LHCN-M2 (cell line): Measurements from ENCODE around the gene RNF141. TPM values are rescaled to one million over a fixed set of nuclear protein-coding genes. Genes with fewer than 3 reads are reported as not detected.

ENCODE experiments used
- DNase-seq: peaks from one replicate; pipeline ENCODE4 v3.0.0-alpha.2; 2012; ENCODE audit warnings: low read depth
- total RNA-seq: library from RNA; depleted of rRNA; stranded (reverse); fragments of >200 nt; gene quantifications from 2 replicates; pipeline ENCODE4 v1.2.3, GENCODE V29; 2014

Gene RNF141
- total RNA-seq, 1 experiment from 2014 or later, result 28.8 TPM

DNA sequence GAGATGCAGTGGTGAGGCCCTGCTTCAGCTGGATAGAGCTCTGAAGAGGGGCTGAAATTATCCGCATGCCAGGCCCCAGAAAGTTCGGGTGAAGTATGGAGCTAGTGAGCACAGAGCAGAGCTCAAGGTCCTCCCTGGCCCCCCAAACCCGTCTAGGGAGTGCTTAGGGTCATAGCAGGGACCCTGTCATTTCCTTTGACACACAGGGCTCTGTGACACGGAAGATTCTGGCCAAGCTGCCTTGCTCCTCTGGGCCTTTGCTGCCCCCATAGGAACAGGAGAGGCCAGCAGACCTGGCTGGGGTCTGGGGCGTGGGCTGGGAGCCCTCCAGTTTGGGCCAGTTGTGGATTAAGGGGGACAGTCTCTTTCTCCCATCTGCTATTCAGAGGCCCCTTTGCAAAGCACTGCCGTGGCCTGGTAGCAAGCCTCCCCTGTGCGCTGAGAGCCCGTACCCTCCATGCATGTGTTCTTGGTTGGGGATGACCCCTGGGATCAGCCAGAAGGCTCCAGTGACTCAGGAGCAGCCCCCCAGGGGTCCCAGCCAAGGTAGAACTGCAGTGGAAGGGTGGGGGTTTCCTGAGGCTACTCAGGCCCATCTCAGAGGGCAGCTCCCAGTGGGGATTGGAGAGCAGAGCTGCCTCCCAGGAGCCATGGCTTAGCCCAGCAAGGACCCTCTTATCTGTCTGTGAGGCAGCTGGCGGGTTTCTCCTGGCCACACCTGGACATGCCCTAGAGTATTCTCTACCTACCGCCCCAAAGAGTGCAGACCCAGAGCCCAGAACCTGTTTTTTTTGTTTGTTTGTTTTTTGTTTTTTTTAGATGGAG lies 42.3 kb downstream of the RNF141 start:
- no peak for DNase-seq

DNA sequence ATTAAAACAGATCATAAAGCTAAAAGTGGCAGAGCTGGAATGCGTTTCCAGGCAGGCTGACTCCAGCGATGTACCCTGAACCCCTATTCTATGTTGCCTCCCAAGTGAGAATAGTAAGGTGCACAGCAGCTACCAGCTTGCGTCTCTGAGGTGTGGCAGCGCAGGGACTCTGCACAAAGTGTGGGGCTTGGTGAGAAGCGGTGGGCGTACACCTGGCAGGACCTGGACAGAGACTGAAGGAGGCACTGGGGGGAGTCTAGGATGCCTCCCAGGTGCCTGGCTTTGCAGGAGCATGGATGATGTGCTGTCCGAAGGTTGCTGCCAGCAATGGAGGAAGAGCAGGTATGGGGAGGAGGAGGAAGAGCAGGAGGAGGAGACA lies 43.0 kb downstream of the RNF141 start:
- no peak for DNase-seq

DNA sequence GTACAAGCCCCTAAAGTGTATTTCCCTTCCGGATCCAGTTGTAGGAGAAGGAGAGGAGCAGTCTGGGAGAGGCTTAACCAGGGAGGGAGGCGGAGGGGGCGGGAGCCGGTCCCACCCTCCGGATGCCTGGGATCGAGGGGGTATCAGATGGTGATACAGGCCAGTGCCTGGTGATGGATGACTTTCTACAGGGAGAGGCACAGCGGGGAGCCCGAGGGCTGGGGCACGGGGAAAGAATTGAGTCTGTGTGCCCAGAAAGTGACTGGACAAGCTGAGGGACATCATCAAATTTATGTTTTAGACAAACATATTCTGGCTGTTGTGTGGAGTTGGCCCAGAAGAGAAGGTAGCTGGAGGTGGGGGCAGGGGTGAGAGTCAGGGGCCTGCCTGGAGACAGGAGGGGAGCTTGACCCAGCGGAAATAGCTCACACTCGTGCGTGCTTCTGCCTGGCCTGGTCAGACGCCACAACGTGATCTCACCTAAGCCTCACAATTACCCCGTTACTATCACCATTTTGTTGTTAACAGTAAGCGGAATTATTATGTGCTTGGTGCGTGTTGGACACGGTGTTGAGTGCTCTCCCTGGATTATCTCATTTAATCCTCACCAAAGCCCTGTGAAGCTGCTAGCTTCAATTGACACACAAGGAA lies 43.5 kb downstream of the RNF141 start:
- no peak for DNase-seq

DNA sequence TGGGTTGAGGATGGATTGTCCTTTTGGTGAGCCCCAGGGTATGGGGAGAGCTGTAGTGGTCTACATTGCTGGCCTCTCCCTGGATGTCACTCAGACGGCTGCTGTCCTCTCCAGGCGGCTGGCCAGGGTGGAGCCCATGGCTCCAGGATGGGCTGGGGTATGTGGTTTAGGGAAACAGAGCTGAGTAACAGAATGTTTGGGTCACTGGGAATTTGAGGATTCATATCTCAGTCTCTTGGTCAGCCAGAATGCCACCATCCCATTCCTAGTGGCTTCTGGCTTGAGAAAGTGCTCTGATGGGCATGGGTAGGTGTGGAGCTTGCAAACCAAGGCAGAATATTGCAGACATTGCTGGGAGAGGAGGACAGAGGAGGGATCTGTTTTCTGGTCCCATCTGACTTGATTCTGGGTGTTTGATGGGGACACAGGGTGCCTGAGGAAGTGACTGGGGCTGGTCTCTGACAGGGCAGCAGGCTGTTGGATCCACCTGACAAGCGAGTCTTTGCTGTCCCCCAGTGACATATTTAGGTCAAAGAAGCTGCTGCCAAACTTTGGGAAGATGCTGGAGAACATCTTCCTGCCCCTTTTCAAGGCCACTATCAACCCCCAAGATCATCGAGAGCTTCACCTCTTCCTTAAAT lies 44.6 kb downstream of the RNF141 start:
- DNase-seq, result no peak

- DNase-seq, result no peak
These were observed 45.6 kb downstream of the RNF141 start for GRCh38 chr11:10495464-10495786.

GRCh38 chr11:10494636-10495463 lies 46.1 kb downstream of the RNF141 start:
- DNase-seq, result no peak

GRCh38 chr11:10493041-10493663 lies 47.8 kb downstream of the RNF141 start:
- no peak for DNase-seq

GRCh38 chr11:10492084-10492483 lies 48.9 kb downstream of the RNF141 start:
- DNase-seq, result no peak

DNA sequence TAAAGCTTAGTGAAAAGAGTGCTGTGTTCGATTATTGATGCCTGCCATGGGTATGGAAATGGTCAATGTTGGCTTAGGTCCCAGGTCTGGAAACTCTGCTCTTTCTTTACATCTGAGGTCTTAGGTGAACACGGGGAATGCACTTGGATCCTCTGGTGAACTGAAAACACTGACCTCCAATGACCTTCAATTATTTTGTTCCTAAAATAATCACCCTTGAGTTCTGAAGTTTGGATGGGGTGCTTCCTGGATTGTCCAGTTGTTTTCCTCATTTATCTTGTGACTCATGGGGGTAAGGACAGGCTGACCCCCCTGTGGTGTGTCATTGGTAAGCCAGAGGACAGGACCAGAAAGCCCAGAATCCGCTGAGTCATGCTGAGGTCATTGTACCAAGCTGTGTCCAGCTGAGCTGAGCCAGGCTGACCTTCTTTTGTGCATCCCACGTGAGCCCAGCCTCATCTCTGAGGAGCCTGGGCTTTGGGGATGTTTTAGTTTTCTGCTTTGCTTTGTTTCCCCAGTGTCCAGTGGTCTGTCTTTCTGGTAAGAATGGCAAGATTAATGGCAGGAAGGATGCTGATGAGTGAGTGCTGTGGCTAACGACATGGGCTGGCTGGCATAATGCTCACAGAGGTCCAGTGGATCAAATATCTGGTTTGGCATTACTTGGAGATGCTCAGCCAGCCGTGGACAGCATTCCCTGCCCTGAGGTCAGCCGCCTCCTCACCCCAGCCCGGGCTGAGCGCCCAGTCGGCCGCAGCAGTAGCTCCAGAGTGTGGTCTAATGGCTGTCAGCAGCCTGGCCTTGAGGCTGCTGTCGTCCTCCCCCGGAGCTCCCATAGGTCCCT lies 50.4 kb downstream of the RNF141 start:
- DNase-seq, result peak; percentile 100

DNA sequence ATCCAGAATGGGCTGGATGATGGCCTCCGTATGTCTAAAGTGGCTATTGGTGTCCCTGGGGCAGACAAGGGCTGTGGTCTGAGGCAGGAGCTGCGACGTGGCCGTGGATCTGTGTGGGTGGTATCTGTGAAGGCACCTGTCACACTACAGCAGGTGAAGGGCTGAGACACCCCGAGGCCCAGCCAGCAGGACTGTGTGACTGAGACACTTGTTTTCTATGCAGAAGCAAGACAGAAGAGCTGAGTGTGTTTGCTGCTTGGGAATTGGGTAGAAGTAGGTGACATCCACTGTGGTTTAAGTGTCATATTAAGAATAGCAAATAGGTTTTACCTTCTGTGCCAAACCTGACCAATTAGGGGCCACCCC lies 51.0 kb downstream of the RNF141 start:
- no peak for DNase-seq

- no peak for DNase-seq
These were observed 51.9 kb downstream of the RNF141 start for GRCh38 chr11:10488934-10489691.

GRCh38 chr11:10488121-10488933 lies 52.7 kb downstream of the RNF141 start:
- no peak for DNase-seq

DNA sequence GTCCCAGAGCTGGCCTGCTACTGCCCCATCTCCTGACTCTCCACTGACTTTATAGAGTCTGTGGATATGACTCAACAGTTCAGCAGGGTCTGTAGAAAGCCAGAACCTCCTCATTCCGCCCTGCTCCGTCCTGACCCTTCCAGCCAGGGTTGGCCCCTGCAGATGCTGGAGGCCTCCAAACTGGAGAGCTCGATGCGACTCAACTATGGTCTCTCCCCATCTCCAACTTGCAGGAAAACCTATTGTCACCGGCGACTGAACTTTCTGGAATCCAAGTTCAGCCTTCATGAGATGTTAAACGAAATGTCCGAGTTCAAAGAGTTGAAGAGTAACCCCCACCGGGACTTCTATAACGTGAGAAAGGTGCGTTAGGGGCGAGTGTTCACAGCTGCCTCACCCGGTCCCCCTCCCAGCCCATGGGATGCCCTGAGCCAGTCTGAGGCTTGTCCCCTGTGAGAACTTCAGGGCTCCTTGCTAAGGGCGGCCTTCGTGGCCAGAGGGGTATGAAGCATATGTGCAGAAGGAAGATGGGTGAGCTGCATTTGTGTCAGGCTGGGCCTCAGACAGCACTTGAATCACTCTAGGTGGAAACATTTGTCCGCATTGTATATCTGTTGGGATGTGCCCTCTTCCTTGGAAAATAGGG lies 53.9 kb downstream of the RNF141 start:
- DNase-seq, result no peak

DNA sequence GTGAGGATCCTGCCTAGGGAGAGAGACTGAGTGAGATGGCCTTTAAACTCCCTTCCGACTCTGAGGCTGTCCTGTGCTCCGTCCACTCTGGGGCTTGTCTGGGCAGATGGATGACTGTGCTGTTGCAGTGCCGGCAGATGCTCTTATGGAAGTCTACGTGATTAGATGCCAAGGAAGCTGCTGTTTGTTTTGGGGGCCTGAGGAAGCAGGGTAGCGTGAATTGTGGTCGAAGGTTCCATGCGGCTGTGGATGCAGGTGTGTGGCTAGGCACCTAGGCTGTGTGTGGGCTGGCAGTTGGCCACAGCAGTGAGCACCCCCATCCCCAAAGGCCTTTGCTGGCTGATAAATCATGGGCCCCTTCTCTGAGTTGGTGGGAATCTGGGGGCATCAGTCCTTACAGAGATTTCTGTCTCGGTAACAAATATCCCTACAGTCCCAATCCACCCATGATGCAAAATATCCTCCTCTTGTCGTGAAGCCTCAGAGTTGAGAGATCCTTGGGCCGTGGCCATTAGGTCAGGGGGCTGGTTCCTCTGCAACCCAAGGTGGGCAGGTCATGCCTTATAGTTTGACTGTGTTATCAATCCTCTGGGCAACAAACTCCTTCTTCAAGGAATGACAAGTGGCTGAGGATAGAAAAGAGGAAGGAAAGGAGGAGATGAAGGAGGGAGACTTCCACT lies 54.7 kb downstream of the RNF141 start:
- DNase-seq, result no peak

GRCh38 chr11:10485646-10486045 lies 55.3 kb downstream of the RNF141 start:
- no peak for DNase-seq

GRCh38 chr11:10484461-10485180 lies 56.4 kb downstream of the RNF141 start:
- DNase-seq, result no peak

GRCh38 chr11:10483584-10483983 lies 57.4 kb downstream of the RNF141 start:
- no peak for DNase-seq
